Large intestine (tissue), 3 donors: ENCODE results near the gene ADCY3. TPM values are rescaled to one million over a fixed set of nuclear protein-coding genes. Genes with fewer than 3 reads are reported as not detected.
A peak's percentile ranks its signal among the peaks of the same experiment; 100 is the strongest.

Experiments
- DNase-seq, 2 donors: peaks; one replicate each; pipeline versions ENCODE4 v3.0.0 to v3.0.0-alpha.2; 2013
- H3K27ac ChIP-seq: one replicate; pipeline ENCODE4 v1.5.1; 2013; ENCODE audit warnings: low read length
- H3K27me3 ChIP-seq: 2 replicates; pipeline ENCODE4 v1.6.1; 2013; ENCODE audit warnings: low read length; ENCODE audit not compliant: control insufficient read depth, insufficient read depth
- H3K36me3 ChIP-seq: 2 replicates; pipeline ENCODE4 v1.6.1; 2013; ENCODE audit warnings: low read length; ENCODE audit not compliant: control insufficient read depth, insufficient read depth
- H3K4me1 ChIP-seq: one replicate; pipeline ENCODE4 v1.6.1; 2013; ENCODE audit warnings: low read length; ENCODE audit not compliant: control insufficient read depth, insufficient read depth
- H3K4me3 ChIP-seq: one replicate; pipeline ENCODE4 v1.5.1; 2013; ENCODE audit warnings: low read length
- H3K9me3 ChIP-seq: one replicate; pipeline ENCODE4 v1.6.1; 2013; ENCODE audit warnings: mild to moderate bottlenecking, low read depth, low read length, moderate library complexity; ENCODE audit not compliant: control insufficient read depth
- WGBS: methylation state at CpG from one replicate; pipeline ENCODE4 v1.1.5; 2013; ENCODE audit warnings: low lambda C conversion rate; ENCODE audit not compliant: insufficient coverage; 5-methylcytosine and 5-hydroxymethylcytosine counted together
- polyA plus RNA-seq: library from polyadenylated mRNA; unstranded; fragments of 120-200 nt; gene quantifications from one replicate; pipeline ENCODE4 v1.2.1, GENCODE V29; 2013

The ADCY3 gene
- polyA plus RNA-seq, 1 donor: 18.4 TPM

DNA sequence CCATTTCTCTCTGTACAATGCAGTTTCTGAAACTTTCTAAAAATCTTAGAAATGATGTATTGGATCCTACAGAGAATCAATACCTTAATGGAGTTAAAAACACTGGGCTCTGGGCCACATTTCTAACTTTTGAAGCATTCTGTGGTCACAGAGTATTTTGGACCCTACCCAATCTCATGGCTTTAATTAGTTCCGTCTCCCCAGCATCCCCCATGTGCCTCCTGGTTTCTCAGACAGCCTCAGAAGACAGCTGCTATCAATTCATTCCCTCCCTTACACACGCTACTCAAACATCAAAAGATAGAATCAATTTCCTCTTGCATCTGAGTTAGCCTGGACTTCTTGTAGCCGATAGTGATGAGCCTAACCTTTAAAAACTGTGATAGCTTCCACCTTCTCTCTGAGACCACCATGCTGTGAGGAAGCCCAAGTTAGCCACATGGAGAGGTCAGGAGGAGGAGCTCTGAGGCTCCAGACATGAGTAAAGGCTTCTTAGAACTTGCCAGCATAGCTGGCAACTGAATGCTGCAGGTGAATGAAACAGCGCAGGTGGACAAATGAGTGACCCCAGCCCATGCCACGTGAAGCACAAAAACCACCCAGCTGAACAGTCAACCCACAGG is 10.4 kb downstream of the ADCY3 start:
- no peak for DNase-seq
- Histone ChIP-seq H3K4me1 (peaks cover 26% of the 10 kb centered on the region), H3K27me3 (no peaks in the 10 kb centered on the region), H3K9me3 (no peaks in the 10 kb centered on the region), H3K4me3 (no peak overlapping the region), H3K36me3 (no peaks in the 10 kb centered on the region), H3K27ac (no peak overlapping the region)
- WGBS: no CpG with 5 or more reads among the region's 5 CpGs

DNA sequence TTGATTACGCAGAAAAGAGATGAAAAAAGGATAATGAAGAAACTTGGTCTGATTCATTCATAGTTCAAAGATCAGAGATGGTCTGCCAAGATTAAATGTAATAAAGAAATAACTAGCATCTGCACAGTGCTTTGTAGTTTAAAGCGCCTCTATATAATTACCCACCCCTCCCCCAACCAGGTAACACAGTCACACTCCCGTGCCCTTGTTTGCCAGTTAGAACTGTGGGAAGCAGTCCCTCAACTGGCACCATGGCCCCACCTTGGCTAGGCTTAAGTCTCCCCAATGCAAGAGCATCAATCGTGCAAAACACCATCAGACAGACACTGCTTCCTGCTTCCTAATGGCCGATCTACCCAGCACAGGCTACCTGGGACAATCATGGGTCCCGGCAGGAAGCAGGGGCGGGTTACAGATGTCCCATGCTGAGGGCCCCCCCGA is 11.6 kb downstream of the ADCY3 start:
- Histone ChIP-seq H3K36me3 (no peaks in the 10 kb centered on the region), H3K4me1 (peaks cover 16% of the 10 kb centered on the region), H3K27me3 (no peaks in the 10 kb centered on the region), H3K27ac (no peak overlapping the region), H3K9me3 (no peaks in the 10 kb centered on the region), H3K4me3 (no peak overlapping the region)
- 44% methylated on average over 1 of the region's 8 CpGs for WGBS
- DNase-seq: peak; percentile 53 to 68

DNA sequence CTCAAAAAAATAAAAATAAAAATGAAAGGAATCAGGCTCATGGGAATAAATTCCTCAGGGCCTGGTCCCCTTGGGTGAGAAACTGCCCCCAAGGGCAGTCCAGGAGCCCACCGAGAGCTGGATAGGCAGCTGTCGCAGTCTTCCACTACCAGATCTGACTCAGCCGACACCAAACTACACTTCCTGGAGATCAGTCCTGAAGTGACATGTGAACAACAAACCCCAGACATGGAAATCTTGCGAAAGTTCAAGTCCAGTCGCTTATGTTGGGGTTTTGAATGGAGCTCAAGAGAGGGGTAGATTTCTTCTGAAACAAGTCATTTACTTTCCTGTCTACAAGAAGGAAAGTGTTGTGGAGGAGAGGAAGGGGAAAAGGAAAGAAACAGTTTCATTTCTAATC is 12.9 kb downstream of the ADCY3 start:
- H3K4me3 ChIP-seq: no peak overlapping the region
- H3K9me3 ChIP-seq: no peaks in the 10 kb centered on the region
- no peak for DNase-seq
- H3K4me1 ChIP-seq: peaks cover 7% of the 10 kb centered on the region
- WGBS: no CpG with 5 or more reads among the region's 5 CpGs
- H3K36me3 ChIP-seq: peaks cover 2% of the 10 kb centered on the region
- H3K27me3 ChIP-seq: no peaks in the 10 kb centered on the region
- no peak overlapping the region for H3K27ac ChIP-seq

DNA sequence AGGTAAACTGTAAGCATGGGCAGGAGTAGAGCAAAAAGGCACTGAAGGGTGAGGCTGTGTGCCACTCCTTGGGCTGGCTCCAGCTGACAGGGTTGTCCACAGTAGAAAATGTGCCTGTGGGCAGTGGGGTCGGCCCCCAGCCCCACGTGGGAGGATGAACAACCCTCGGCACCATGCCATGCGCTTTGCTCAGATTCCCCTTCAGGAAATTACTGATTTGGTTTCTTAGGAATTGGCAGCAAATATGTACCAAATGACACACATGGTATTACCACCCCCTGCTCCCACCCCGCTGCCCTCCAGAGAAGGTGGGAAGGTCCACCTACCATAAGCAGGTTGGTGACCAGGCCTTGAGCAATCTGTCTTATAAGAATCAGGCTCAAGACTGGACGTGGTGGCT is 13.6 kb downstream of the ADCY3 start:
- Histone ChIP-seq H3K36me3 (peaks cover 3% of the 10 kb centered on the region), H3K9me3 (no peaks in the 10 kb centered on the region), H3K27me3 (no peaks in the 10 kb centered on the region), H3K4me1 (peaks cover 5% of the 10 kb centered on the region), H3K27ac (no peak overlapping the region), H3K4me3 (no peak overlapping the region)
- WGBS: no CpG with 5 or more reads among the region's 6 CpGs
- no peak for DNase-seq

DNA sequence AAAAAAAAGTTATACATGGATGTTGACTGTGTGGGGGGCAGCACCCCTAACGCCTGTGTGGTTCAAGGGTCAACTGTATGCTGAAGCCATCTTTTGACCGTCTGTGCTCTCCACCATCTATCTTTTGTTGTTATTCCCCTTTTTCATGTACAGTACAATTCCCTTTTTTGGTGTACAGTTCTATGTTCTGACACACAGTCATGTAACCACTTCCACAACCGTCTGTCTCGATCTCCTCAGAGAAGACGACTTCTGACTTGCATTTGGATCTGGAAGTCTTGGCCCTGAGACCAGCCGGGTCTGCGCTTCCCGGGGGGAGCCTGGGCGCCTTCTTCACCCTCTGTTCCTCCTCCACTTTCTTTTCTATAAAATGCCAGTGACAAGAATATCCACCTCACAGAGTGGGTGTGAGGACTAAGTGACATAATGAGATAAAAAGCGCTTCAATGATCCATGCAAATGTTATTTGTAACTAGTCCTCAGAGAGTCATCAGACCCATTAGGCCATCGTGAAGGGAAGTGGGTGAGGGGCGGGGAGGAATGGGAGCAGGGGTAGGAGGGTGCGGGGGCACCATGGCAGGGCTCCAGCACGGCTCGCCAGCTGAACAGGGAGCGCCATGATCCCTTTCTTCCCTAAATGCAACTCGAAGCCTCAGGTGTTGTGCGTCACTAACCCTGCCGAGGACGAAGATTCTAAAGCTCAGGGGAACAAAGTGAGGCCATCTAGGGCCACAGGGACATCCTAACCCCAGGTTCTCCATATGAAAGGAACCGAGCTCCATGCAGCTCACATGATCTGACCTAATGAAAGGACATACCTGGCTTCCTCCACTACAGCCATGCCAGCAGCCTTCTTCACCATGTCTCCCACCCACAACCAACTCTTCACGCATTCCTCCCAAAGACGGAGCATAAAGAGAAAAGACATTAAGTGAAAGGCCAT is 16.6 kb downstream of the ADCY3 start:
- 100% methylated on average over 2 of the region's 23 CpGs for WGBS
- Histone ChIP-seq H3K9me3 (no peaks in the 10 kb centered on the region), H3K36me3 (peaks cover 5% of the 10 kb centered on the region), H3K4me1 (peaks cover 1% of the 10 kb centered on the region), H3K4me3 (no peak overlapping the region), H3K27me3 (no peaks in the 10 kb centered on the region), H3K27ac (no peak overlapping the region)
- no peak for DNase-seq

DNA sequence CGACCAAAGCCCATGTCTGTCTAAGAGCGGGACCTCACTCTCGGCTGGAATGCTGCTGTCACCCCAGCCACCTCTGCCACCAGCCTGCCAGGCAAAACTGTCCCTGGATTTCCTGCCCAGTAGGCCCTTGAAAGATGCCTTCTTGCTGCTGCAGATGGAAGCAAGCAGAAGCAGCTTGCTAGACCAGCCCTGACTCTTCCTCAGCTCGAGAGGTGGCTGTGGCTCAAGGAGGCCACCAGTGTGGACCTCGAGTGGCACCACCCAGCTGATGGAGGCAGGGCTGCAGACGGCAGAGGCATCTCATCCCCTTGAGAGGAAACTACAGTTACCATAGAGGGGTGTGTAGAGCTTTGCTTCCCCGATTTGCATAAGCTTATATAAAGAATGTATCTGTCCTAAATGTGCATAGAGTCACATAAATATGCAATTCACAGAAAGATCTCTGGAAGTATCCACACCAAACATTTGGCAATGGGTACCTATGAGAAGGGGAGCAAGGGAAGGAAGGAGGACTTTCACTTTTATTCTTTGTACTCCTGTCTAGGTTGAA is 20.6 kb downstream of the ADCY3 start:
- no peak overlapping the region for H3K4me3 ChIP-seq
- no CpG with 5 or more reads among the region's 7 CpGs for WGBS

DNA sequence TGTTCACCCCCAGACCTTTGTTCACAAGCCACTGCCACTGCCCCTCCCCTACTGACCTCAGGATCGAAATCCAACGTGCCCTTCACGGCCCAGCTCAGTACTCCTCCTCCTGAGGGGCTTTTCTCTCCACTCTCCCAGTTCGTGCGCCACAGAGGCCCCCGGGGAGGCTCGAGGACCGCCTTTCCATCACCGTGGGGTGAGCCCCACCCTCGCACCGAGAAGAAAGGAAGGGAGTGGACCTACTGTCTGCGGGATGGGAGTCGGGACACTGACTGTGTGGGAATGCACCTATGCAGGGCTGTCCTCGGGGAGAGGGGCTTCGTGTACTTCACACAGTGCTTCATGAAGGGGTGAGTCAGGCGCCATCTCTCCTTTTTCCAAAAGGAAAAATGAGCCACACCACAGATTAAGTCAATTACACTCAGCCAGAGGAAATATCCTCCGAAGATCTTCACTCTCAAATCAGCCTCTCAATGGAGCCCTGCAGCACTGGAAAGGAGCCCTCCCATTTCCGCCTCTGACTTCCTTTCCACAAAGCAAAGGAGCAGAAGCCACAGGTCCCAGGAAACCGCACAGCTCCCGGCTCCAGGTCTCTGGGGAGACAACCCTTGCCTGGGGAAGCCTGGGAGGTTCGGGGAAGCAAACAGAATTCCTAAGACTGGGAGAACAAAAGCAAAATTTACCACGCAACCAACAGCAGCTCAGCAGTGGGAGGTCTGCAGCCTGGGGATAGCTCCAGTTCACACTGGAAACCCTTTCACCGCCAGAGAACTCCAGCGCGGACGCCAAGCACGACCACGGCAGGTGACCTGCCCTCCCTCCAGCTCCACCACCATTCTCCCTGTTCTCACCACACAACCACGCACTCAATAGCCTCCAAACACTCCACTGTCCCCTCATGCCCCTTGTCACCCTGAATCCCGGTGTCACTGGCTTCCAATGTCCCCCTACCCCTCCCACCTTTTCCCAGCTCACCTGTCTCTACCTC is 21.6 kb downstream of the ADCY3 start:
- H3K4me1 ChIP-seq: no peaks in the 10 kb centered on the region
- H3K36me3 ChIP-seq: peaks cover 5% of the 10 kb centered on the region
- WGBS: 79% methylated on average over 6 of the region's 30 CpGs
- no peak overlapping the region for H3K4me3 ChIP-seq
- H3K27ac ChIP-seq: no peak overlapping the region
- H3K27me3 ChIP-seq: no peaks in the 10 kb centered on the region
- DNase-seq: no peak
- peaks cover 16% of the 10 kb centered on the region for H3K9me3 ChIP-seq

More for the DNA sequence above, 20.6 kb downstream of the ADCY3 start:
- Histone ChIP-seq H3K27ac (no peak overlapping the region), H3K9me3 (peaks cover 16% of the 10 kb centered on the region), H3K27me3 (no peaks in the 10 kb centered on the region), H3K36me3 (peaks cover 5% of the 10 kb centered on the region), H3K4me1 (no peaks in the 10 kb centered on the region)
- DNase-seq: no peak

DNA sequence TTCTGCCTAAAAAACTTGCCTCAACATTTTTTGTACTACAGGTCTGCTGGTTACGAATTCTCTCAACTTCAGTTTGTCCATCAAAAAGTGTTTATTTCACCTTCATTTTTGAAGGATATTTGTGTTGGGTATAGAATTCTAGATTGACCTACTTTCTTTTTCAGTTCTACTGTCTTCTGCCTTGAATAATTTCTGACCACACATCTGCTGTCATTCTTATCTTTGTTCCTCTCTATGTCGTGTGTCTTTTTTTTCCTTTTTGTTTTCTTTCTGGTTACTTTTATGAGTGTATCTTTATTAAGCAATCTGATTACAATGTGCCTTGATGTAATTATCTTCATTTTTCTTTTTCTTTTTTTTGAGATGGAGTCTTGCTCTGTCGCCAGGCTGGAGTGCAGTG is 25.3 kb downstream of the ADCY3 start:
- Histone ChIP-seq H3K27me3 (no peaks in the 10 kb centered on the region), H3K36me3 (no peaks in the 10 kb centered on the region), H3K27ac (no peak overlapping the region), H3K4me3 (no peak overlapping the region), H3K4me1 (no peaks in the 10 kb centered on the region), H3K9me3 (peaks cover 19% of the 10 kb centered on the region)
- no peak for DNase-seq
- WGBS: 74% methylated on average over 2 of the region's 3 CpGs

DNA sequence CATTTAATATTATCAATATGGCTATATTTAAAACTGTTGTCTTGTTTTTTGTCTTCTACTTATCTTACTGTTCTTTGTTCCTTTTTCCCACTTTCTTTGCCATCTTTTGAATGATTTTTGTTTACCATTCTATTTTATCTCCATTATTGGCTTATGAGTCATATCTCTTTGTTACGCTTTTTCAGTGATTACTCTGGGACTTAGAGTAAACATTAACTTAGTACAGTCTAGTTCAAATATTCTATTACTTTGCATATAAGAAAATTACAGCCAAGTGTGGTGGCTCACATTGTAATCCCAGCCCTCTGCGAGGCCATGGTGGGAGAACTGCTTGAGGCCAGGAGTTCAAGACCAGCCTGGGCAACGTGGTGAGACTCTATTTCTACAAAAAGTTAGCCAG is 26.1 kb downstream of the ADCY3 start:
- no peaks in the 10 kb centered on the region for H3K4me1 ChIP-seq
- no peak overlapping the region for H3K4me3 ChIP-seq
- H3K27ac ChIP-seq: no peak overlapping the region
- H3K9me3 ChIP-seq: peaks cover 19% of the 10 kb centered on the region
- no peaks in the 10 kb centered on the region for H3K27me3 ChIP-seq
- no peak for DNase-seq
- H3K36me3 ChIP-seq: no peaks in the 10 kb centered on the region
- 13% methylated on average over 1 of the region's 3 CpGs for WGBS

DNA sequence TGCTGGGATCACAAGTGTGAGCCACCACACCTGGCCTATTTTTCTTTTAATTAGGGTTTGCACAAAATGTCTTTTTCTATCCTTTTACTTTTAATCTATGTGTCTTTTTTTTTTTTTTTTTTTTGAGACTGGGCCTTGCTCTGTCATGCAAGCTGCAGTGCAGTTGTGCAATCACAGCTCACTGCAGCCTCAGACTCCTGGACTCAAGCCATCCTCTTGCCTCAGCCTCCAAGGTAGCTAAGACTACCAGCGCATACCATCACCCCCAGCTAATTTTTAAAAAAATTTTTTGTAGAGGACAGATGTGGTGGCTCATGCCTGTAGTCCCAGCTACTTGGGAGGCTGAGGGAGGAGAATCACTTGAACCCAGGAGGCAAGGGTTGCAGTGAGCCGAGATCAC is 27.1 kb downstream of the ADCY3 start:
- WGBS: no CpG with 5 or more reads among the region's 2 CpGs
- H3K9me3 ChIP-seq: peaks cover 19% of the 10 kb centered on the region
- H3K27ac ChIP-seq: no peak overlapping the region
- no peaks in the 10 kb centered on the region for H3K4me1 ChIP-seq
- H3K36me3 ChIP-seq: no peaks in the 10 kb centered on the region
- no peak overlapping the region for H3K4me3 ChIP-seq
- H3K27me3 ChIP-seq: no peaks in the 10 kb centered on the region
- DNase-seq: no peak
